Middle frontal gyrus (tissue), 1 donor: Measurements from ENCODE around the gene TRIM59.

ENCODE experiments used
- DNase-seq: peaks from one replicate; pipeline ENCODE4 v3.0.0-alpha.2; 2015; ENCODE audit warnings: low spot score; ENCODE audit errors: extremely low spot score

Gene TRIM59

GRCh38 chr3:160403796-160404470 lies 45.7 kb downstream of the TRIM59 start:
- DNase-seq, result no peak

- DNase-seq, result no peak
Measured at GRCh38 chr3:160403028-160403545, 46.5 kb downstream of the TRIM59 start.

- DNase-seq, result no peak
Measured at GRCh38 chr3:160402221-160403027, 47.2 kb downstream of the TRIM59 start.

- DNase-seq, result no peak
Measured at GRCh38 chr3:160401291-160402095, 48.1 kb downstream of the TRIM59 start.

- no peak for DNase-seq
Measured at GRCh38 chr3:160400702-160401150, 48.9 kb downstream of the TRIM59 start.

- DNase-seq, result no peak
Measured at GRCh38 chr3:160400030-160400701, 49.4 kb downstream of the TRIM59 start.

GRCh38 chr3:160399125-160400029 lies 50.2 kb downstream of the TRIM59 start, which contains the start of the genes IFT80 and SMC4:
IFT80 (minus strand) TSS chr3:160399225; CDS start chr3:160384600, 14,625 bp downstream.
SMC4 (plus strand) TSS chr3:160399650; CDS start chr3:160400827, 1,177 bp downstream.
- DNase-seq, result peak; percentile 89

- DNase-seq, result no peak
Measured at GRCh38 chr3:160398820-160399124, 50.8 kb downstream of the TRIM59 start.

GRCh38 chr3:160395297-160395696 lies 54.3 kb downstream of the TRIM59 start:
- no peak for DNase-seq

GRCh38 chr3:160394009-160394392 lies 55.6 kb downstream of the TRIM59 start:
- no peak for DNase-seq

GRCh38 chr3:160393346-160394008 lies 56.1 kb downstream of the TRIM59 start:
- no peak for DNase-seq

- no peak for DNase-seq
Measured at GRCh38 chr3:160392798-160393197, 56.8 kb downstream of the TRIM59 start.

GRCh38 chr3:160390565-160391138 lies 58.9 kb downstream of the TRIM59 start:
- no peak for DNase-seq
